AG04449 (cell line): ENCODE results near the gene ZNF701.
"Not testable (repeated sequence)": the region's sequence is repeated elsewhere in the genome, so short reads cannot be mapped to it uniquely, and the experiment has no call there.

ENCODE experiments used
- CTCF ChIA-PET: fragments of 350-600 bp; formaldehyde crosslinking; extraction: SDS; loops from one replicate; lab custom pipeline; 2021; ENCODE audit warnings: antibody characterized with exemption; lab: Yijun Ruan, JAX
- POLR2A ChIA-PET: fragments of 400-600, 350-600 bp; formaldehyde crosslinking; extraction: SDS; loops from one replicate; lab custom pipeline; 2020; ENCODE audit warnings: antibody characterized with exemption, inconsistent platforms; lab: Yijun Ruan, JAX
- DNase-seq: peaks from one replicate; pipeline ENCODE4 v3.0.0-alpha.2; 2010; ENCODE audit warnings: low read depth, low spot score
- H3K4me3 ChIP-seq: 2 replicates; pipeline ENCODE4 v1.5.1; 2011; ENCODE audit warnings: low read depth, mild to moderate bottlenecking, control low read depth, low read length
- TF ChIP-seq, protein P1 (sequence below): IDR thresholded peaks from one replicate; pipeline ENCODE4 v1.5.1; 2011; ENCODE audit warnings: mild to moderate bottlenecking, moderate library complexity, low read length, control low read depth, inconsistent platforms; ENCODE audit not compliant: insufficient read depth; ENCODE audit errors: missing control alignments

The ZNF701 gene

DNA sequence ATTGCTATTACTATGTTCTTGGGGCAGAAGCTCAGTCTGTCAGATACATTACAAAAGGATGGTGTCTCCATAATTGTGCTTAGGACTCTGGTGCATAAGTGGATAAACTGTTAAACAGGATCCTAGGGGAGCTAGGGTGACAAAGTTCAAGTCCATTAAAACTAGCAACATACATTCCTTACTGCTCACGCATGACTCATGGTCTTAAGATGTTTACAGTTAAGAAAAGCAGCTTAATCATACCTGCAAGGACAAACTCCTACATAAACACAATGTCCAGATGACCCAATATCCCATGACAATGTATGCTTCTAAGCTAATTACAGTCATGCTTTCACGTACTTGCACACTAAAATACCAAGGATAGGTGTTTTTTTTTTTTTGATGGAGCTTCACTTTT lies 3.5 kb upstream of the ZNF701 start:
- TF ChIP-seq, protein P1, sequence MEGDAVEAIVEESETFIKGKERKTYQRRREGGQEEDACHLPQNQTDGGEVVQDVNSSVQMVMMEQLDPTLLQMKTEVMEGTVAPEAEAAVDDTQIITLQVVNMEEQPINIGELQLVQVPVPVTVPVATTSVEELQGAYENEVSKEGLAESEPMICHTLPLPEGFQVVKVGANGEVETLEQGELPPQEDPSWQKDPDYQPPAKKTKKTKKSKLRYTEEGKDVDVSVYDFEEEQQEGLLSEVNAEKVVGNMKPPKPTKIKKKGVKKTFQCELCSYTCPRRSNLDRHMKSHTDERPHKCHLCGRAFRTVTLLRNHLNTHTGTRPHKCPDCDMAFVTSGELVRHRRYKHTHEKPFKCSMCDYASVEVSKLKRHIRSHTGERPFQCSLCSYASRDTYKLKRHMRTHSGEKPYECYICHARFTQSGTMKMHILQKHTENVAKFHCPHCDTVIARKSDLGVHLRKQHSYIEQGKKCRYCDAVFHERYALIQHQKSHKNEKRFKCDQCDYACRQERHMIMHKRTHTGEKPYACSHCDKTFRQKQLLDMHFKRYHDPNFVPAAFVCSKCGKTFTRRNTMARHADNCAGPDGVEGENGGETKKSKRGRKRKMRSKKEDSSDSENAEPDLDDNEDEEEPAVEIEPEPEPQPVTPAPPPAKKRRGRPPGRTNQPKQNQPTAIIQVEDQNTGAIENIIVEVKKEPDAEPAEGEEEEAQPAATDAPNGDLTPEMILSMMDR = no peak
- ChIA-PET POLR2A (no interaction called here), CTCF (interaction anchor here (1.3 kb wide), 1 partner anchor 428 kb away, joined by 3 read pairs; no protein-coding TSS in a partner anchor)
- DNase-seq = no peak
- H3K4me3 ChIP-seq = no peak overlapping the region

- no peak overlapping the region for H3K4me3 ChIP-seq
- ChIA-PET CTCF (no interaction called here), POLR2A (no interaction called here)
- no peak for DNase-seq
- TF ChIP-seq, protein P1 = no peak
These were observed 2.2 kb upstream of the ZNF701 start for GRCh38 chr19:52567921-52568320.

DNA sequence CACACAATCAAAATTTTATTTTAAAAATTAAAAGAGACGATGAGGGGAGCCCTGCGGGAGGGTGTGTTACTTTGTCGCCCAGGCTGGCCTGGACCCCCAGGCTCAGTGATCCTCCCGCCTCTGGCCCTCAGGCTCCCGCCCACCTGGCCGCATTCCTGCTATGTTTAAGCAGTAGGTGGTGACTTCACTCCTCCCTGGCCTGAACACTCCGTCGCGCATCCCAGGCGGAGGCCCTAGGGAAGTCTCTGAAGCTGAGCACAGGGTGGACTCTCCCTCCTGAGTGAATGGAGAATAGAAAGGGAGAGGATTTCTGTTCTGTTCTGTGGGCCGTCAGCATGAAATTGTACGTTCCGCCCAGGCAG lies 468 bp upstream of the ZNF701 start:
- H3K4me3 ChIP-seq = peak overlapping the region; percentile 83
- CTCF ChIA-PET, POLR2A ChIA-PET, DNase-seq: not testable (repeated sequence)

- TF ChIP-seq, protein P1 = no peak
- no peak for DNase-seq
- ChIA-PET CTCF (no interaction called here), POLR2A (no interaction called here)
- H3K4me3 ChIP-seq = no peak overlapping the region
These were observed 14.8 kb downstream of the ZNF701 start for GRCh38 chr19:52584736-52585440.

DNA sequence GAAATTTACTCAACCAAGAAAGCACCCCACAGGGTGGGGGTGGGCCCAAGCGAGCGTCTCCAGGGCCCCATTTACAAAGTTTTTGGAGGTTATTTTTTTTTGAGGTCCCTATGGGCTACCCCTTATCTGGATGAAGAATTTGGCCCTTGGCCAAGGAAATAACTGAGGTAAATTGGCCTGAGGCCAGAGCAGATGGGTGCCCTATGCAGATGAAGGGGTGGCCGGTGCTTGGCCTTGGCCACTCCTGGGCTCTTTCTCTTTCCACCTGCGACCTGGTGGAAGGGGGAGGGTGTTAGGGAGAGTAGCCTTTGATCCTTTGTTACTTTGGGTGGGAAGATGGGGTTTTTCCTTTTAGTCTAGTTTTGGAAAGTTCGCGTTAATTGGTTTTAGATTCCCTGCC lies 15.5 kb downstream of the ZNF701 start:
- POLR2A ChIA-PET = no interaction called here
- CTCF ChIA-PET = no interaction called here

DNA sequence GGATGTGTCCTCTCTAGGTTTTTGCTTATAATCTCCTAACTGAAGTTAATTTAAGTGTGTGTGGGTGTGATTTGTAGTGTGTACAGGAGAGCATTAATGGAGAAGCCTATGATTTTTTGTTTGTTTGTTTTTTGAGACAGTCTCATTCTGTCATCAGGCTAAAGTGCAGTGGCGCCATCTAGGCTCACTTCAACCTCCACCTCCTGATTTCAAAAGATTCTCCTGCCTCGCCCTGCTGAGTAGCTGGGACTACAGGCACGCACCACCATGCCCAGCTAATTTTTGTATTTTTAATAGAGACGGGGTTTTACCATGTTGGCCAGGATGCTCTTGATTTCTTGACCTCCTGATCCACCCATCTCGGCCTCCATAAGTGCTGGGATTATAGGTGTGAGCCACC lies 20.6 kb downstream of the ZNF701 start:
- DNase-seq = no peak
- TF ChIP-seq, protein P1 = no peak
- POLR2A ChIA-PET = no interaction called here
- CTCF ChIA-PET = no interaction called here
- H3K4me3 ChIP-seq = no peak overlapping the region

More for the DNA sequence above, 15.5 kb downstream of the ZNF701 start:
- DNase-seq = no peak
- TF ChIP-seq, protein P1 = no peak
- H3K4me3 ChIP-seq = no peak overlapping the region

DNA sequence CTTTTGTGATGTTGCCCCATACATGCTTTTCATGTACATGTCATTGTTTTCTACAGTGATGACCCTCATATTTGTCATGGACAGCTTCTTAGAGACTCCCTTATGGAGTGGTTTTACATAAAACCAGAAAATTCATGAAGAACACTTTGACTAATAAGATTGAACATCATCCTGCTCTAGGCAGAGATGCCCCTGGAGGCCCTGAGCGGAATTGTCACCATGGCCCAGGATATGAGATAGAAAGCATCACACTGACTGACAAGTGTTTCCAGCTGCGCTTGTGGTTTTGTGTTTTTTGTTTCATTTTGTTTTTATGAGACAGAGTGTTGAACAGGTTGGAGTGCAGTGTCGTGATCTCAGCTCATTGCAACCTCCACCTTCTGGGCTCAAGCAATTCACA lies 22.2 kb downstream of the ZNF701 start:
- no peak overlapping the region for H3K4me3 ChIP-seq
- no peak for DNase-seq
- ChIA-PET POLR2A (no interaction called here), CTCF (no interaction called here)
- TF ChIP-seq, protein P1 = no peak

- H3K4me3 ChIP-seq, CTCF ChIA-PET, POLR2A ChIA-PET, DNase-seq: not testable (repeated sequence)
These were observed 23.4 kb downstream of the ZNF701 start for GRCh38 chr19:52593441-52593840.
